Measurements from ENCODE around the gene SPAG9. TPM values are rescaled to one million over a fixed set of nuclear protein-coding genes. Genes with fewer than 3 reads are reported as not detected.

SPAG9 gene
- polyA plus RNA-seq, 1 donor from 2014 or later: 201 TPM

DNA sequence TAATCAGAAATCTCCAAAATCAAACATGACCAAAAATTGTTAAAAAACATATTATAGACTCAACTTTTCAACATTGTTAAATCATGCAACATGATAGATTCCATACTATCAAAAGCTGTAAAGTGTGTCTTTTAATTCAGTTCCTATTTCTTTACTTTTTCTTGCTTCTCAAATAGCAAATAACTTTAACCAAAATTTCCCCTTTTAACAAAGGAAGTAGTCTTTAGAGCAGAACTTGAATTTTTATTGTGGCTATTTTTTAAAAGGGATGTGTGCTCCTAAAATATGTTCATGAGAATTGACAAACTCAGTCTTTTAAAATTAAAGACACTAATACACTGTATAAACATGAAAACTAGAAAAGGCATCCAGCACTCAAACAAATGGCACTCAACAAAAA lies 49.1 kb downstream of the SPAG9 start:
- TF ChIP-seq EP300 (conservative IDR thresholded peaks at IDR 0.05; ENCODE audit: poor library complexity, severe bottlenecking) (no peak), REST (IDR thresholded peaks at IDR 0.05; ENCODE audit: borderline replicate concordance) (no peak), RAD21 (conservative IDR thresholded peaks at IDR 0.05) (no peak), MXI1 (conservative IDR thresholded peaks at IDR 0.05; ENCODE audit: poor library complexity, severe bottlenecking) (no peak), EZH2 (IDR thresholded peaks at IDR 0.05; ENCODE audit: borderline replicate concordance, insufficient read depth, low read length, poor library complexity, severe bottlenecking) (no peak), TAF1 (IDR thresholded peaks at IDR 0.05; ENCODE audit: low read depth) (no peak), POLR2AphosphoS5 (IDR thresholded peaks at IDR 0.05) (no peak), SMC3 (conservative IDR thresholded peaks at IDR 0.05; ENCODE audit: poor library complexity) (no peak)
- TF ChIP-seq, protein P1, sequence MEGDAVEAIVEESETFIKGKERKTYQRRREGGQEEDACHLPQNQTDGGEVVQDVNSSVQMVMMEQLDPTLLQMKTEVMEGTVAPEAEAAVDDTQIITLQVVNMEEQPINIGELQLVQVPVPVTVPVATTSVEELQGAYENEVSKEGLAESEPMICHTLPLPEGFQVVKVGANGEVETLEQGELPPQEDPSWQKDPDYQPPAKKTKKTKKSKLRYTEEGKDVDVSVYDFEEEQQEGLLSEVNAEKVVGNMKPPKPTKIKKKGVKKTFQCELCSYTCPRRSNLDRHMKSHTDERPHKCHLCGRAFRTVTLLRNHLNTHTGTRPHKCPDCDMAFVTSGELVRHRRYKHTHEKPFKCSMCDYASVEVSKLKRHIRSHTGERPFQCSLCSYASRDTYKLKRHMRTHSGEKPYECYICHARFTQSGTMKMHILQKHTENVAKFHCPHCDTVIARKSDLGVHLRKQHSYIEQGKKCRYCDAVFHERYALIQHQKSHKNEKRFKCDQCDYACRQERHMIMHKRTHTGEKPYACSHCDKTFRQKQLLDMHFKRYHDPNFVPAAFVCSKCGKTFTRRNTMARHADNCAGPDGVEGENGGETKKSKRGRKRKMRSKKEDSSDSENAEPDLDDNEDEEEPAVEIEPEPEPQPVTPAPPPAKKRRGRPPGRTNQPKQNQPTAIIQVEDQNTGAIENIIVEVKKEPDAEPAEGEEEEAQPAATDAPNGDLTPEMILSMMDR (IDR thresholded peaks at IDR 0.05; ENCODE audit: poor library complexity, severe bottlenecking): no peak

GRCh38 chr17:51065466-51065865 lies 55.2 kb downstream of the SPAG9 start:
- H3K9me2 ChIP-seq (ENCODE audit: insufficient read depth, low read length): no peaks in the 10 kb centered on the region
- peaks cover under 1% of the 10 kb centered on the region for H3K79me2 ChIP-seq (replicated peaks; ENCODE audit: insufficient read depth, low read length)
- no peaks in the 10 kb centered on the region for H3F3A ChIP-seq (ENCODE audit: insufficient read depth, low read length, poor library complexity, severe bottlenecking)
- no peaks in the 10 kb centered on the region for H3K27me3 ChIP-seq (ENCODE audit: insufficient read depth, low read depth, low read length)
- H3K4me2 ChIP-seq (ENCODE audit: low read length): no peak overlapping the region
- no peak overlapping the region for H3K27ac ChIP-seq (ENCODE audit: low read length)
- no peaks in the 10 kb centered on the region for H4K20me1 ChIP-seq (ENCODE audit: insufficient read depth)
- no peak overlapping the region for H2AFZ ChIP-seq (ENCODE audit: low read depth, low read length)
- TF ChIP-seq MXI1 (conservative IDR thresholded peaks at IDR 0.05; ENCODE audit: poor library complexity, severe bottlenecking) (no peak), POLR2AphosphoS5 (IDR thresholded peaks at IDR 0.05) (no peak), RAD21 (conservative IDR thresholded peaks at IDR 0.05) (no peak), TAF1 (IDR thresholded peaks at IDR 0.05; ENCODE audit: low read depth) (no peak), REST (IDR thresholded peaks at IDR 0.05; ENCODE audit: borderline replicate concordance) (no peak), EP300 (conservative IDR thresholded peaks at IDR 0.05; ENCODE audit: poor library complexity, severe bottlenecking) (no peak), SMC3 (conservative IDR thresholded peaks at IDR 0.05; ENCODE audit: poor library complexity) (no peak), EZH2 (IDR thresholded peaks at IDR 0.05; ENCODE audit: borderline replicate concordance, insufficient read depth, low read length, poor library complexity, severe bottlenecking) (no peak)
- TF ChIP-seq, protein P1 (IDR thresholded peaks at IDR 0.05; ENCODE audit: poor library complexity, severe bottlenecking): no peak
- no peak overlapping the region for H3K9ac ChIP-seq (ENCODE audit: low read length)
- no peaks in the 10 kb centered on the region for H3K9me3 ChIP-seq (ENCODE audit: low read length)
- no peaks in the 10 kb centered on the region for H3K36me3 ChIP-seq (ENCODE audit: insufficient read depth, low read length)
- H3K4me3 ChIP-seq (ENCODE audit: low read length): no peak overlapping the region

More for the DNA sequence above, 49.1 kb downstream of the SPAG9 start:
- peaks cover 7% of the 10 kb centered on the region for H3K79me2 ChIP-seq (replicated peaks; ENCODE audit: insufficient read depth, low read length)
- no peak overlapping the region for H3K27ac ChIP-seq (ENCODE audit: low read length)
- H3K9ac ChIP-seq (ENCODE audit: low read length): no peak overlapping the region
- no peaks in the 10 kb centered on the region for H3K9me2 ChIP-seq (ENCODE audit: insufficient read depth, low read length)
- H3K27me3 ChIP-seq (ENCODE audit: insufficient read depth, low read depth, low read length): no peaks in the 10 kb centered on the region
- H3K36me3 ChIP-seq (ENCODE audit: insufficient read depth, low read length): no peaks in the 10 kb centered on the region
- no peak overlapping the region for H3K4me2 ChIP-seq (ENCODE audit: low read length)
- no peaks in the 10 kb centered on the region for H3F3A ChIP-seq (ENCODE audit: insufficient read depth, low read length, poor library complexity, severe bottlenecking)
- H3K9me3 ChIP-seq (ENCODE audit: low read length): no peaks in the 10 kb centered on the region
- no peak overlapping the region for H3K4me3 ChIP-seq (ENCODE audit: low read length)
- H4K20me1 ChIP-seq (ENCODE audit: insufficient read depth): no peaks in the 10 kb centered on the region
- no peak overlapping the region for H2AFZ ChIP-seq (ENCODE audit: low read depth, low read length)

Data from neural cell (in vitro differentiated cells).